Caco-2 (cell line): ENCODE results near the gene B9D2. TPM values are rescaled to one million over a fixed set of nuclear protein-coding genes. Genes with fewer than 3 reads are reported as not detected.

Experiments
- BruUV-seq: library from RNA; stranded (reverse); fragments of 400-500 nt; replicated peaks from 2 replicates; lab custom pipeline; 2021; lab: Mats Ljungman, UMichigan
- CTCF ChIA-PET: fragments of 300-600 bp; sonication (Branson Sonifier 250); formaldehyde crosslinking; loops from one replicate; lab custom pipeline; 2022; ENCODE audit warnings: antibody characterized with exemption; lab: Charles Lee
- POLR2A ChIA-PET: fragments of 300-600 bp; sonication (Branson Sonifier 250); formaldehyde crosslinking; loops from one replicate; lab custom pipeline; 2022; ENCODE audit warnings: antibody characterized with exemption; lab: Charles Lee
- DNase-seq, 2 experiments: peaks; one replicate each; pipeline versions ENCODE4 v3.0.0 to v3.0.0-alpha.2; 2020 to 2022
- H3K27me3 ChIP-seq: replicated peaks from 2 replicates; pipeline ENCODE4 v1.6.0; 2011; ENCODE audit warnings: low read length; ENCODE audit not compliant: control insufficient read depth, insufficient read depth
- H3K36me3 ChIP-seq: 2 replicates; pipeline ENCODE4 v1.5.1; 2011; ENCODE audit warnings: low read length; ENCODE audit not compliant: control insufficient read depth, insufficient read depth
- H3K4me1 ChIP-seq: fragments of 250-450 bp; sonication (Bioruptor Pico); 2 replicates; pipeline ENCODE4 v1.5.1; 2020; ENCODE audit warnings: mild to moderate bottlenecking
- H3K4me3 ChIP-seq: 2 replicates; pipeline ENCODE4 v1.5.1; 2011; ENCODE audit warnings: low read depth, mild to moderate bottlenecking, control low read depth, low read length
- H3K9me3 ChIP-seq: fragments of 250-450 bp; sonication (Bioruptor Pico); 2 replicates; pipeline ENCODE4 v1.5.1; 2020; ENCODE audit warnings: mild to moderate bottlenecking, moderate library complexity
- H3K27ac Mint-ChIP-seq: one replicate; pipeline ENCODE4 v1.8.0; 2022; ENCODE audit warnings: mixed read lengths; ENCODE audit not compliant: unreplicated experiment
- H3K27me3 Mint-ChIP-seq: one replicate; pipeline ENCODE4 v1.8.0; 2022; ENCODE audit warnings: mixed read lengths; ENCODE audit not compliant: insufficient read depth, unreplicated experiment
- H3K36me3 Mint-ChIP-seq: one replicate; pipeline ENCODE4 v1.8.0; 2022; ENCODE audit warnings: mild to moderate bottlenecking, mixed read lengths; ENCODE audit not compliant: insufficient read depth, unreplicated experiment
- H3K4me1 Mint-ChIP-seq: one replicate; pipeline ENCODE4 v1.8.0; 2022; ENCODE audit warnings: low read depth, mixed read lengths; ENCODE audit not compliant: unreplicated experiment
- H3K4me3 Mint-ChIP-seq: one replicate; pipeline ENCODE4 v1.8.0; 2022; ENCODE audit warnings: mild to moderate bottlenecking, moderate library complexity, mixed read lengths; ENCODE audit not compliant: unreplicated experiment
- H3K9me3 Mint-ChIP-seq: one replicate; pipeline ENCODE4 v1.8.0; 2022; ENCODE audit warnings: mixed read lengths; ENCODE audit not compliant: unreplicated experiment
- intact Hi-C: fragments of 100-400 bp; cut with micrococcal nuclease; formaldehyde crosslinking; loops from one replicate; pipeline ENCODE4 v1.10.0; 2022; ENCODE audit not compliant: unreplicated experiment
- total RNA-seq: library from RNA; stranded (reverse); gene quantifications from 2 replicates; pipeline ENCODE4 v1.2.3, GENCODE V29; 2022
- TF ChIP-seq, protein P1 (sequence below), 2 experiments: fragments of 200-600 bp in 1 of 2; IDR thresholded peaks; 1 replicate in 1 of 2; 2 replicates in 1 of 2; pipeline versions ENCODE4 v1.5.1 to v1.8.0; 2011 to 2022; ENCODE audit warnings: antibody characterized with exemption in 1 of 2, control low read depth in 1 of 2, inconsistent platforms in 1 of 2, low read depth in 1 of 2, low read length in 1 of 2, mild to moderate bottlenecking in 1 of 2, moderate library complexity in 1 of 2; ENCODE audit not compliant: insufficient read depth in 1 of 2, severe bottlenecking in 1 of 2, unreplicated experiment in 1 of 2

The B9D2 gene
- total RNA-seq, 1 experiment from 2014 or later = 3.6 TPM

DNA sequence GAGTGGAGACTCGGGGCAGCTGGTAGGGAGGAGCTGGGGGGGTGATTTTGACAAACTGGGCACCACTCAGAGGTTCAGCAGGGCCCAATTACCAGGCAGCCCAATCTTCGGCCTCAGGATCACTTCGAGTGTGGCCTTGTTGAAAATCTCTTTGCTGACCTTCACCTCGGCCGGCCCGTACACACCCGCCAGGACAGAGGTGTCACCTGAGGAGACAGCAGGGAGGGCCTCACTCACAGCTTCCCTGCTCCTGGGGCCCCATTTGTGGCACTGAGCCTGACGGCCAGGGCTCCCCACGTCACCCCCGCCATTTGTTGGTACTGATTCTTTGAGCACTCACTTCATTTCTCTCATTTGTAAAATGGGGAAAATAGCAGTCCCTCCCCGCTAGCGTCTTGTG lies 28.8 kb upstream of the B9D2 start:
- Mint-ChIP-seq H3K27ac (no peak overlapping the region), H3K36me3 (peaks cover 46% of the 10 kb centered on the region), H3K4me1 (peaks cover under 1% of the 10 kb centered on the region), H3K9me3 (no peaks in the 10 kb centered on the region), H3K4me3 (no peak overlapping the region), H3K27me3 (no peaks in the 10 kb centered on the region)
- BruUV-seq = no TSS peak
- peaks cover 1% of the 10 kb centered on the region for H3K36me3 ChIP-seq
- intact Hi-C loops = no loop called here
- TF ChIP-seq, protein P1, sequence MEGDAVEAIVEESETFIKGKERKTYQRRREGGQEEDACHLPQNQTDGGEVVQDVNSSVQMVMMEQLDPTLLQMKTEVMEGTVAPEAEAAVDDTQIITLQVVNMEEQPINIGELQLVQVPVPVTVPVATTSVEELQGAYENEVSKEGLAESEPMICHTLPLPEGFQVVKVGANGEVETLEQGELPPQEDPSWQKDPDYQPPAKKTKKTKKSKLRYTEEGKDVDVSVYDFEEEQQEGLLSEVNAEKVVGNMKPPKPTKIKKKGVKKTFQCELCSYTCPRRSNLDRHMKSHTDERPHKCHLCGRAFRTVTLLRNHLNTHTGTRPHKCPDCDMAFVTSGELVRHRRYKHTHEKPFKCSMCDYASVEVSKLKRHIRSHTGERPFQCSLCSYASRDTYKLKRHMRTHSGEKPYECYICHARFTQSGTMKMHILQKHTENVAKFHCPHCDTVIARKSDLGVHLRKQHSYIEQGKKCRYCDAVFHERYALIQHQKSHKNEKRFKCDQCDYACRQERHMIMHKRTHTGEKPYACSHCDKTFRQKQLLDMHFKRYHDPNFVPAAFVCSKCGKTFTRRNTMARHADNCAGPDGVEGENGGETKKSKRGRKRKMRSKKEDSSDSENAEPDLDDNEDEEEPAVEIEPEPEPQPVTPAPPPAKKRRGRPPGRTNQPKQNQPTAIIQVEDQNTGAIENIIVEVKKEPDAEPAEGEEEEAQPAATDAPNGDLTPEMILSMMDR (IDR thresholded peaks at IDR 0.05; ENCODE audit: insufficient read depth in 1 of 2, low read depth in 1 of 2, low read length in 1 of 2, severe bottlenecking in 1 of 2, unreplicated experiment in 1 of 2) = no peak
- H3K9me3 ChIP-seq = no peaks in the 10 kb centered on the region
- H3K27me3 ChIP-seq = no peaks in the 10 kb centered on the region
- no peaks in the 10 kb centered on the region for H3K4me1 ChIP-seq
- no peak for DNase-seq
- no peak overlapping the region for H3K4me3 ChIP-seq
- ChIA-PET CTCF (no interaction called here), POLR2A (no interaction called here)

DNA sequence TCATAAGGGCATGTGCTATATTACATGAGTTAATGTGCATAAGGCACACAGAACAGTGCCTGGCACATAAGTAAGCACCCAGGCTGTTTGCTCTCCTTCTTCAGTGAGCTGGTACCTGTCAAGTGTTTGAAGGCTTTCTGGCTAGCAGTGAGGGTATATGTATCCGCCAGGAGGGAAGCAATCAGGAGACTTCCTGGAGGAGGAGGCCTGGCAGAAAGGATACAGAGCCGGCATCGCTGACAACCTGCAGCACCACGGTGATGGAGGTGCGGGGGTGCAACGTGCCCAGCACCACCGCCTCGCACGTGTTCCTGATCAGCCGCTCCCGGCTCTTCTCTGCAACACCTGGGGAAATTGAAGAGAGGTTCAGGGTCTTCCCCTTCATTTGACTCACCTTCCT lies 27.7 kb upstream of the B9D2 start:
- H3K27ac Mint-ChIP-seq = no peak overlapping the region
- H3K36me3 Mint-ChIP-seq = peaks cover 38% of the 10 kb centered on the region
- ChIA-PET CTCF (no interaction called here), POLR2A (no interaction called here)
- H3K9me3 Mint-ChIP-seq = no peaks in the 10 kb centered on the region
- no peaks in the 10 kb centered on the region for H3K4me1 Mint-ChIP-seq
- no peaks in the 10 kb centered on the region for H3K9me3 ChIP-seq
- no peak for DNase-seq
- TF ChIP-seq, protein P1 (IDR thresholded peaks at IDR 0.05; ENCODE audit: insufficient read depth in 1 of 2, low read depth in 1 of 2, low read length in 1 of 2, severe bottlenecking in 1 of 2, unreplicated experiment in 1 of 2) = no peak
- no TSS peak for BruUV-seq
- no peak overlapping the region for H3K4me3 Mint-ChIP-seq
- H3K4me3 ChIP-seq = no peak overlapping the region
- H3K36me3 ChIP-seq = peaks cover 1% of the 10 kb centered on the region
- intact Hi-C loops = no loop called here
- H3K27me3 ChIP-seq = no peaks in the 10 kb centered on the region
- no peaks in the 10 kb centered on the region for H3K4me1 ChIP-seq
- H3K27me3 Mint-ChIP-seq = no peaks in the 10 kb centered on the region

DNA sequence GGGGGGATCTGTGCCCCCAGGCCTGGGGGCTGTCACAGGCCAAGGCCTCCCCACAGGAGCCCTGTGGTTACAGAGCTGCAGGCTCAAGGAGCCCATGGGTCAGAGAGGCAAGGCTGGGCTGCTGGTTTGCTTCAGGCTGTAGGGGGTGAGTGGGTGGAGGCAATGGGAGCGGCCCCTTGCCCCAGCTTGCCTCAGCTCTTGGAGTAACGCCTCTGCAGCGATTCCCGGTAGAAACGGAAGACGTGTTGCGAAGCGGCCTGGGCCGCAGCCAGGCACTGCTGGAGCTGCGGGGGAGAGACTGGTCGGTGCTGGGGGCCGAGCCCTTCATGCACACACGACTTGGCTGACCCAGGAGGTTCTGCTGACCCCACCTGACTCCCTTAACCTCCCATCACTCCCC lies 22.5 kb upstream of the B9D2 start:
- Histone ChIP-seq H3K36me3 (no peaks in the 10 kb centered on the region; the same call in 1 of the 2 replicates), H3K4me1 (no peaks in the 10 kb centered on the region), H3K4me3 (no peak overlapping the region), H3K27me3 (no peaks in the 10 kb centered on the region), H3K9me3 (no peaks in the 10 kb centered on the region)
- Mint-ChIP-seq H3K4me3 (no peak overlapping the region), H3K36me3 (peaks cover 35% of the 10 kb centered on the region), H3K9me3 (no peaks in the 10 kb centered on the region), H3K4me1 (no peaks in the 10 kb centered on the region), H3K27ac (no peak overlapping the region), H3K27me3 (no peaks in the 10 kb centered on the region)
- no TSS peak for BruUV-seq
- ChIA-PET CTCF (no interaction called here), POLR2A (no interaction called here)
- DNase-seq = no peak
- TF ChIP-seq, protein P1 (IDR thresholded peaks at IDR 0.05; ENCODE audit: insufficient read depth in 1 of 2, low read depth in 1 of 2, low read length in 1 of 2, severe bottlenecking in 1 of 2, unreplicated experiment in 1 of 2) = no peak
- intact Hi-C loops = no loop called here
